ENCODE results near the gene RHAG. TPM values are rescaled to one million over a fixed set of nuclear protein-coding genes. Genes with fewer than 3 reads are reported as not detected.
"Not testable (repeated sequence)": the region's sequence is repeated elsewhere in the genome, so short reads cannot be mapped to it uniquely, and the experiment has no call there.

The RHAG gene
- polyA plus RNA-seq, 4 donors = 0.86 to 1.3 (median 1.2) TPM

DNA sequence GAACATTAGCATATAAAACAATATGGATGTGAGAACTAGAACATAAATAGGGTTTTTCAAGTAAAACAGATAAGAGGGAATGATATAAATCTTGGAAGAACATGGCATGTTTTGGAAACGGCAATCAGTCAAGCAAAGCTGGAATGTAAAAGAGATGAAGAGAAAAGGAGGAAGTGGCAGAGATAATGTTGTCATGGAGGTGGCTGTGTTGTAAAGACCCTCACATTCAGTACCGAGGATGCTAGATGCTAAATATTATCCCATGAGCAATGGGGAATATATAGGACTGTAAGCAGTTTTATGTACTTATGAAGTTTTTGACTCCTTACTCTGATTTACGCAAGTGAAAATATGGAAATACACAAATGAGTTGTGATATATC lies 702 bp upstream of the RHAG start:
- DNase-seq (ENCODE audit: low read depth in 4 of 4, low spot score in 3 of 4) = no peak

- DNase-seq (ENCODE audit: low read depth in 4 of 4, low spot score in 3 of 4) = no peak
Measured at GRCh38 chr6:49635978-49636712, 494 bp downstream of the RHAG start.

DNA sequence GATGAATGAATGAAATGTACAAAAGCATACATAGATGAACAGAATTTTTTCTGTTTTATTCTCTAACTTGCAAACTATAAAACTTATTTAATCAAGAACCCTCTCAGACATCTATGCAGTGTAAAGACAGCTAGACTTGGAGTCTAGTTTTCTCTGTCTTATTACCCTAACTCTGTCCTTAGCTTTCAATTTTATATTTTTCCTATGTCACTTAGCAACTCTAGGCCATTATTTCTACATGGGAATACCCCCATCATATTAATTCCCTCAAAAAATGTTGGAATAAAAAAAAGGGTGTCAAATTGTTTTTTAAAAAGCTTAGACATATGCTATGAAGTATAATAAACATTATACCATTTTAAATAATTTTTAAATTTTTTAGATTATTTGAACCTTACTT lies 1.2 kb downstream of the RHAG start:
- DNase-seq (ENCODE audit: low read depth in 4 of 4, low spot score in 3 of 4) = no peak

GRCh38 chr6:49634836-49635218 lies 1.8 kb downstream of the RHAG start:
- DNase-seq (ENCODE audit: low read depth in 4 of 4, low spot score in 3 of 4) = no peak

GRCh38 chr6:49634092-49634835 lies 2.4 kb downstream of the RHAG start:
- DNase-seq (ENCODE audit: low read depth in 4 of 4, low spot score in 3 of 4) = no peak

- no peak for DNase-seq (ENCODE audit: low read depth in 4 of 4, low spot score in 3 of 4)
Measured at GRCh38 chr6:49633541-49633940, 3.1 kb downstream of the RHAG start.

DNA sequence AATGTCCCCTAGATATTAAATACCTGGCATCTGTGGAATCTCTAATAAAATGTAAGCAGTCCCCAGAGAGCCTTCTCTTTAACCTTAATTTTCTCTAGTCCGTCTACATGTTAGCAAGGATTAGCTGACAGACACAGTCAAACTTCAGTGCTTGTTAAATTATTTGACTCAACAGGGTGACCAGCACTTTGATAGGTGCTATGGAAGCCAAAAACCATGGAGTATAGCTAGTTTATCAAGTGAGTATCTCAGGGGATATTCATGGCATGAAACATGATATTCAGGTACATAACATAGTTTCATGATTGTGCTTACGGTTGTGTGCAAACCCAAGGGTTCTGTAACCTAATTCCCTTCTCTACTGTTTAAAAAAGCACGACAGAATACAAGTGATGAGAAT lies 3.9 kb downstream of the RHAG start:
- no peak for DNase-seq (ENCODE audit: low read depth in 4 of 4, low spot score in 3 of 4)

GRCh38 chr6:49629485-49630088 lies 7.1 kb downstream of the RHAG start:
- not testable (repeated sequence) for DNase-seq (ENCODE audit: low read depth in 4 of 4, low spot score in 3 of 4)

DNA sequence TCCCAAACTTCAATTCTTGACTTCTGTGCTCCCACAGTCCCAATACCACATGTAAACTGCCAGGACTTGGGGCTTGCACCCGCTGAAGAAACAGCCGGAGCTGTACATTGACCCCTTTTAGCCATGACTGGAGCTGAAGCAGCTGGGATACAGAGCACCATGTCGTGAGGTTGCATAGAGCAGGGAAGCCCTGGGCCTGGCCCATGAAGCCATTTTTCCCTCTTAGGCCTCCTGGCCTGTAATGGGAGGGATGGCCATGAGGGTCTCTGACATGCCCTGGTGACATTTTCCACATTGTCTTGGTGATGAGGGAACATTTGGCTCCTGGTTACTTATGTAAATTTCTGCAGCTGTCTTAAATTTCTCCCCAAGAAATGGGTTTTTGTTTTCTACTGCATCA lies 9.8 kb downstream of the RHAG start:
- no peak for DNase-seq (ENCODE audit: low read depth in 4 of 4, low spot score in 3 of 4)

GRCh38 chr6:49618257-49618656 lies 18.4 kb downstream of the RHAG start:
- DNase-seq (ENCODE audit: low read depth in 4 of 4, low spot score in 3 of 4) = no peak

GRCh38 chr6:49614144-49614543 lies 22.5 kb downstream of the RHAG start:
- DNase-seq (ENCODE audit: low read depth in 4 of 4, low spot score in 3 of 4) = not testable (repeated sequence)

DNA sequence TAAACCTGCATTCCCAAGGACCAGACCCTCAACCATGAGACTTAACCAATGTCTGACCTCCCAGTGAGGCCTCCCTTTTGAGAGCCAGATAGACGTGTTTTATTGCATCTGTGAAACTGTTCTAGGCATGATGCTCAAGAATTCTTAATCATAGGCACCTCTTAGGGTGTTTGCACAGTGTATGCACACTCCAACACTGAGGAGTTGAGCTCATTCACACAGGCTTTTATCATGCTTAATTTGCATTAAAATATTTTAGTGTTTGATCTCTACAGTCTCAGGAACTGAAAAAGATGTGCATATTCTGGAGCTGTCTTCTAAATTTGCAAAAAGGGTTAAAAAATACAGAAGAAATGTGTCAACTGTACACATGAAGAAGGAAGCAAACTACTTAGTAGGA lies 27.4 kb downstream of the RHAG start:
- no peak for DNase-seq (ENCODE audit: low read depth in 4 of 4, low spot score in 3 of 4)

- not testable (repeated sequence) for DNase-seq (ENCODE audit: low read depth in 4 of 4, low spot score in 3 of 4)
Measured at GRCh38 chr6:49608275-49608674, 28.4 kb downstream of the RHAG start.

DNA sequence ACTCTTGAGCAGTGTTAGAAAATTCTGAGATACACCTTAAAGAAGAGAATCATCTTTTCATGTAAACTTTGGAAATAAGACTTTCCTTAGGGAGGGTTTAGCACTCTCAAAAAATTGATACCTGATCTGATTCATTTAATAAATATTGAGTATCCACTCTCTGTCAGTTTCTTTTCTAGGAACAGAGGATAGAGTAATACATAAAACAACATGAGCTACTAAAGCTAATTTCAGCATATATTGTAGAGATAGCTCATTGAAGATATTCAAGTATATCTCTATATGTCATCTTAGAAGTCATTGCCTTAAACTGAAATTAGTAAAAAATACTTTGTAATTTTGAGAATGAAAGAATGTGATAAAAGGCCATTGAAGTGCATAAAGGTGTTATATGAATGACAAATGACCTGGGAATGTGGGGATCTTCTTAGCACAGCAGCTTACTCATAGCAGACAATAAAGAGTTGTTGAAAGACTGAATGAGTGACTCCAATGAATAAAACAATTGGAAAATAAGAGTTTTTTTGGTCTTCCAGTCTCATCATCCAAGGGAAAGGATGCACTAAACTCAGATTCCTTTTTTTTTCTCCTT lies 29.2 kb downstream of the RHAG start:
- no peak for DNase-seq (ENCODE audit: low read depth in 4 of 4, low spot score in 3 of 4)

DNA sequence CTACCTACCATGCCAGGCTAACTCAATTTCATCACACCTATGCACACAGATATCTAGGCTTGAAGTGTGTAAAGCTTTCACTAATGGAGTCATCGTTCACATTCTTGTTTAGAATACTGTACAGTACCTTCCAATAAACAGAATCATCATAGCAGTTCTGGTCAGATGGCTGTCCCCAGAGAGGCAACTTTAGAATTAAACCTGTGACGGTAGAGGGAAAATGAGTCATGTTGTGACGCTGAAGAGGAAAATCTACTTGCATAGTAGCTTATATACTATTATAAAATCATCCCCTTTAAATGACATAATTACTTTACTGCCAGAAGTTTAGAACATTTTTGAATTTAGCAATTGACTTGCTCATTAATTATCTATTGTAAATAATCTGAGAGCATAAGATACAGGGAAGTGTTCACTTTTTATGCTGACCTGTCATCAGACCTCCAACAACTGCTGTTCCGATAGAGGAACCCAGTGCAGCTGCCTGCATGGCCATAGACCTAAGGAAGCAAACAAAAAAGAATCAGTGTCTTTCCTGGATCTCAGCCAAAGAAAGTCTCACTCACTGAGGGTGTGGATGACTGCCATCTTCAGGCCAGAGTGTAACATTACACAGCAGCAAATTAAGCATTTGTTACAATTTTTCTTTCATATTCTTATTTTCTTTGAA lies 29.8 kb downstream of the RHAG start:
- DNase-seq (ENCODE audit: low read depth in 4 of 4, low spot score in 3 of 4) = peak; percentile 52 to 70 (median 64)

GRCh38 chr6:49604080-49604479 lies 32.6 kb downstream of the RHAG start:
- DNase-seq (ENCODE audit: low read depth in 4 of 4, low spot score in 3 of 4) = not testable (repeated sequence)

- DNase-seq (ENCODE audit: low read depth in 4 of 4, low spot score in 3 of 4) = not testable (repeated sequence)
Measured at GRCh38 chr6:49587262-49587661, 49.4 kb downstream of the RHAG start.

- no peak for DNase-seq (ENCODE audit: low read depth in 4 of 4, low spot score in 3 of 4)
Measured at GRCh38 chr6:49582529-49582928, 54.1 kb downstream of the RHAG start.

- DNase-seq (ENCODE audit: low read depth in 4 of 4, low spot score in 3 of 4) = no peak
Measured at GRCh38 chr6:49579649-49580048, 57.0 kb downstream of the RHAG start.

GRCh38 chr6:49576618-49577017 lies 60.0 kb downstream of the RHAG start:
- no peak for DNase-seq (ENCODE audit: low read depth in 4 of 4, low spot score in 3 of 4)
